Caco-2 (cell line): Measurements from ENCODE around the gene ALDH1A1. TPM values are rescaled to one million over a fixed set of nuclear protein-coding genes. Genes with fewer than 3 reads are reported as not detected.

Experiments
- BruUV-seq: library from RNA; stranded (reverse); fragments of 400-500 nt; replicated peaks from 2 replicates; lab custom pipeline; 2021; lab: Mats Ljungman, UMichigan
- CTCF ChIA-PET: fragments of 300-600 bp; sonication (Branson Sonifier 250); formaldehyde crosslinking; loops from one replicate; lab custom pipeline; 2022; ENCODE audit warnings: antibody characterized with exemption; lab: Charles Lee
- POLR2A ChIA-PET: fragments of 300-600 bp; sonication (Branson Sonifier 250); formaldehyde crosslinking; loops from one replicate; lab custom pipeline; 2022; ENCODE audit warnings: antibody characterized with exemption; lab: Charles Lee
- DNase-seq, 2 experiments: peaks; one replicate each; pipeline versions ENCODE4 v3.0.0 to v3.0.0-alpha.2; 2020 to 2022
- H3K27me3 ChIP-seq: replicated peaks from 2 replicates; pipeline ENCODE4 v1.6.0; 2011; ENCODE audit warnings: low read length; ENCODE audit not compliant: control insufficient read depth, insufficient read depth
- H3K36me3 ChIP-seq: 2 replicates; pipeline ENCODE4 v1.5.1; 2011; ENCODE audit warnings: low read length; ENCODE audit not compliant: control insufficient read depth, insufficient read depth
- H3K4me1 ChIP-seq: fragments of 250-450 bp; sonication (Bioruptor Pico); 2 replicates; pipeline ENCODE4 v1.5.1; 2020; ENCODE audit warnings: mild to moderate bottlenecking
- H3K4me3 ChIP-seq: 2 replicates; pipeline ENCODE4 v1.5.1; 2011; ENCODE audit warnings: low read depth, mild to moderate bottlenecking, control low read depth, low read length
- H3K9me3 ChIP-seq: fragments of 250-450 bp; sonication (Bioruptor Pico); 2 replicates; pipeline ENCODE4 v1.5.1; 2020; ENCODE audit warnings: mild to moderate bottlenecking, moderate library complexity
- H3K27ac Mint-ChIP-seq: one replicate; pipeline ENCODE4 v1.8.0; 2022; ENCODE audit warnings: mixed read lengths; ENCODE audit not compliant: unreplicated experiment
- H3K27me3 Mint-ChIP-seq: one replicate; pipeline ENCODE4 v1.8.0; 2022; ENCODE audit warnings: mixed read lengths; ENCODE audit not compliant: insufficient read depth, unreplicated experiment
- H3K36me3 Mint-ChIP-seq: one replicate; pipeline ENCODE4 v1.8.0; 2022; ENCODE audit warnings: mild to moderate bottlenecking, mixed read lengths; ENCODE audit not compliant: insufficient read depth, unreplicated experiment
- H3K4me1 Mint-ChIP-seq: one replicate; pipeline ENCODE4 v1.8.0; 2022; ENCODE audit warnings: low read depth, mixed read lengths; ENCODE audit not compliant: unreplicated experiment
- H3K4me3 Mint-ChIP-seq: one replicate; pipeline ENCODE4 v1.8.0; 2022; ENCODE audit warnings: mild to moderate bottlenecking, moderate library complexity, mixed read lengths; ENCODE audit not compliant: unreplicated experiment
- H3K9me3 Mint-ChIP-seq: one replicate; pipeline ENCODE4 v1.8.0; 2022; ENCODE audit warnings: mixed read lengths; ENCODE audit not compliant: unreplicated experiment
- CTCF ChIP-seq, 2 experiments: fragments of 200-600 bp in 1 of 2; IDR thresholded peaks; 1 replicate in 1 of 2; 2 replicates in 1 of 2; pipeline versions ENCODE4 v1.5.1 to v1.8.0; 2011 to 2022; ENCODE audit warnings: antibody characterized with exemption in 1 of 2, control low read depth in 1 of 2, inconsistent platforms in 1 of 2, low read depth in 1 of 2, low read length in 1 of 2, mild to moderate bottlenecking in 1 of 2, moderate library complexity in 1 of 2; ENCODE audit not compliant: insufficient read depth in 1 of 2, severe bottlenecking in 1 of 2, unreplicated experiment in 1 of 2
- intact Hi-C: fragments of 100-400 bp; cut with micrococcal nuclease; formaldehyde crosslinking; loops from one replicate; pipeline ENCODE4 v1.10.0; 2022; ENCODE audit not compliant: unreplicated experiment
- total RNA-seq: library from RNA; stranded (reverse); gene quantifications from 2 replicates; pipeline ENCODE4 v1.2.3, GENCODE V29; 2022

Gene ALDH1A1
- total RNA-seq, 1 experiment from 2014 or later = 119 TPM

- no peak overlapping the region for H3K4me3 ChIP-seq
- no peak overlapping the region for H3K4me3 Mint-ChIP-seq
- no peaks in the 10 kb centered on the region for H3K4me1 ChIP-seq
- no peaks in the 10 kb centered on the region for H3K27me3 Mint-ChIP-seq
- no peaks in the 10 kb centered on the region for H3K9me3 Mint-ChIP-seq
- POLR2A ChIA-PET = no interaction called here
- no peaks in the 10 kb centered on the region for H3K27me3 ChIP-seq
- BruUV-seq = no TSS peak
- no peaks in the 10 kb centered on the region for H3K36me3 ChIP-seq
- intact Hi-C loops = no loop called here
- peaks cover 24% of the 10 kb centered on the region for H3K36me3 Mint-ChIP-seq
- no peak for TF ChIP-seq CTCF (IDR thresholded peaks at IDR 0.05; ENCODE audit: insufficient read depth in 1 of 2, low read depth in 1 of 2, low read length in 1 of 2, severe bottlenecking in 1 of 2, unreplicated experiment in 1 of 2)
- H3K9me3 ChIP-seq = no peaks in the 10 kb centered on the region
- no peaks in the 10 kb centered on the region for H3K4me1 Mint-ChIP-seq
- CTCF ChIA-PET = no interaction called here
- H3K27ac Mint-ChIP-seq = no peak overlapping the region
- DNase-seq = no peak
These were observed 29.8 kb downstream of the ALDH1A1 start for GRCh38 chr9:72923077-72923476.

- intact Hi-C loops = no loop called here
These were observed 30.8 kb downstream of the ALDH1A1 start for GRCh38 chr9:72921888-72922654.

More at GRCh38 chr9:72921888-72922654, 30.8 kb downstream of the ALDH1A1 start:
- Histone ChIP-seq H3K36me3 (no peaks in the 10 kb centered on the region), H3K4me3 (no peak overlapping the region), H3K27me3 (no peaks in the 10 kb centered on the region), H3K9me3 (no peaks in the 10 kb centered on the region), H3K4me1 (no peaks in the 10 kb centered on the region)
- H3K27me3 Mint-ChIP-seq = no peaks in the 10 kb centered on the region
- ChIA-PET POLR2A (no interaction called here), CTCF (no interaction called here)
- H3K4me3 Mint-ChIP-seq = no peak overlapping the region
- peaks cover 20% of the 10 kb centered on the region for H3K36me3 Mint-ChIP-seq
- TF ChIP-seq CTCF (IDR thresholded peaks at IDR 0.05; ENCODE audit: insufficient read depth in 1 of 2, low read depth in 1 of 2, low read length in 1 of 2, severe bottlenecking in 1 of 2, unreplicated experiment in 1 of 2) = no peak
- H3K9me3 Mint-ChIP-seq = no peaks in the 10 kb centered on the region
- BruUV-seq = no TSS peak
- no peak overlapping the region for H3K27ac Mint-ChIP-seq
- no peaks in the 10 kb centered on the region for H3K4me1 Mint-ChIP-seq
- no peak for DNase-seq
